CD14-positive monocyte (primary cell): Measurements from ENCODE around the gene MICOS13. TPM values are rescaled to one million over a fixed set of nuclear protein-coding genes. Genes with fewer than 3 reads are reported as not detected.

ENCODE experiments used
- DNase-seq, 3 donors: peaks; one replicate each; pipeline ENCODE4 v3.0.0-alpha.2; 2011 to 2022
- H2AFZ ChIP-seq: 2 replicates; pipeline ENCODE4 v1.6.0; 2012; ENCODE audit warnings: mild to moderate bottlenecking, low read depth, low read length, inconsistent platforms; ENCODE audit not compliant: insufficient read depth, poor library complexity, severe bottlenecking
- H3K27ac ChIP-seq, 2 donors: 1 replicate in 1 of 2; 2 replicates in 1 of 2; pipeline ENCODE4 v1.5.1; 2012 to 2013; ENCODE audit warnings: low read length in 2 of 2, control low read depth in 1 of 2, inconsistent platforms in 1 of 2, low read depth in 1 of 2, mild to moderate bottlenecking in 1 of 2
- H3K27me3 ChIP-seq, 2 donors: one replicate each; pipeline versions ENCODE4 v1.6.0 to v1.6.1; 2011 to 2013; ENCODE audit warnings: low read length in 2 of 2; ENCODE audit not compliant: control insufficient read depth in 2 of 2, insufficient read depth in 2 of 2
- H3K36me3 ChIP-seq, 2 donors: replicated peaks in 1 of 2; 1 replicate in 1 of 2; 2 replicates in 1 of 2; pipeline versions ENCODE4 v1.5.1 to v1.6.1; 2012 to 2013; ENCODE audit warnings: low read length in 2 of 2, control low read depth in 1 of 2, inconsistent platforms in 1 of 2, mild to moderate bottlenecking in 1 of 2; ENCODE audit not compliant: insufficient read depth in 2 of 2, control insufficient read depth in 1 of 2
- H3K4me1 ChIP-seq, 2 donors: 1 replicate in 1 of 2; 2 replicates in 1 of 2; pipeline versions ENCODE4 v1.5.1 to v1.6.1; 2012 to 2013; ENCODE audit warnings: low read length in 2 of 2, control low read depth in 1 of 2, inconsistent platforms in 1 of 2, mild to moderate bottlenecking in 1 of 2, moderate library complexity in 1 of 2; ENCODE audit not compliant: insufficient read depth in 2 of 2, control insufficient read depth in 1 of 2
- H3K4me2 ChIP-seq: replicated peaks from 2 replicates; pipeline ENCODE3; 2012; ENCODE audit warnings: low read length, moderate library complexity, mild to moderate bottlenecking; ENCODE audit not compliant: poor library complexity, severe bottlenecking; ENCODE audit errors: extremely low read depth
- H3K4me3 ChIP-seq, 3 experiments: fragments of 200-600 bp in 1 of 3; sonication (generic) in 1 of 3; replicated peaks in 1 of 3; 1 replicate in 2 of 3; 2 replicates in 1 of 3; pipeline ENCODE4 v1.5.1; 2011 to 2013; ENCODE audit warnings: low read length in 3 of 3, mild to moderate bottlenecking in 3 of 3, control low read depth in 2 of 3, low read depth in 2 of 3, inconsistent platforms in 1 of 3, moderate library complexity in 1 of 3
- H3K79me2 ChIP-seq: 2 replicates; pipeline ENCODE4 v1.6.0; 2012; ENCODE audit warnings: mild to moderate bottlenecking, control low read depth, inconsistent platforms, low read length, moderate library complexity; ENCODE audit not compliant: insufficient read depth
- H3K9ac ChIP-seq: 2 replicates; pipeline ENCODE4 v1.6.0; 2017; ENCODE audit warnings: low read length, mild to moderate bottlenecking; ENCODE audit not compliant: insufficient read depth, poor library complexity, severe bottlenecking
- H3K9me3 ChIP-seq, 2 donors: replicated peaks in 1 of 2; 1 replicate in 1 of 2; 2 replicates in 1 of 2; pipeline versions ENCODE4 v1.5.1 to v1.6.1; 2012 to 2013; ENCODE audit warnings: low read length in 2 of 2, control low read depth in 1 of 2; ENCODE audit not compliant: control insufficient read depth in 1 of 2, insufficient read depth in 1 of 2
- H4K20me1 ChIP-seq: 2 replicates; pipeline ENCODE4 v1.6.0; 2012; ENCODE audit warnings: mild to moderate bottlenecking, low read length, control low read depth, moderate library complexity; ENCODE audit not compliant: insufficient read depth
- H3K27ac Mint-ChIP-seq, 7 donors: one replicate each; pipeline ENCODE4 v1.8.0; 2020; ENCODE audit warnings: mild to moderate bottlenecking in 7 of 7, mixed read lengths in 7 of 7, moderate library complexity in 6 of 7, inconsistent platforms in 2 of 7
- H3K27me3 Mint-ChIP-seq, 3 donors: one replicate each; pipeline ENCODE4 v1.8.0; 2021 to 2022; ENCODE audit warnings: low read depth in 3 of 3, mild to moderate bottlenecking in 3 of 3, mixed read lengths in 3 of 3, moderate library complexity in 3 of 3, inconsistent platforms in 1 of 3
- H3K36me3 Mint-ChIP-seq, 2 donors: one replicate each; pipeline ENCODE4 v1.8.0; 2020; ENCODE audit warnings: mixed read lengths in 2 of 2, inconsistent platforms in 1 of 2, mild to moderate bottlenecking in 1 of 2
- H3K4me1 Mint-ChIP-seq: one replicate; pipeline ENCODE4 v1.8.0; 2020; ENCODE audit warnings: mild to moderate bottlenecking, mixed read lengths
- H3K4me3 Mint-ChIP-seq, 2 donors: one replicate each; pipeline ENCODE4 v1.8.0; 2020; ENCODE audit warnings: mild to moderate bottlenecking in 2 of 2, mixed read lengths in 2 of 2, moderate library complexity in 1 of 2
- H3K9me3 Mint-ChIP-seq, 7 donors: one replicate each; pipeline ENCODE4 v1.8.0; 2020 to 2022; ENCODE audit warnings: mixed read lengths in 7 of 7, mild to moderate bottlenecking in 6 of 7, moderate library complexity in 6 of 7, inconsistent platforms in 2 of 7
- WGBS: methylation state at CpG from one replicate; pipeline ENCODE4 v1.1.5; 2013; ENCODE audit warnings: missing lambda C conversion rate; ENCODE audit not compliant: insufficient coverage; 5-methylcytosine and 5-hydroxymethylcytosine counted together
- intact Hi-C, 2 donors: fragments of 100-400 bp; cut with micrococcal nuclease; formaldehyde crosslinking; loops; one replicate each; pipeline versions ENCODE4 v1.15.0 to v1.15.1; 2023
- polyA plus RNA-seq, 3 donors: library from polyadenylated mRNA; depleted of rRNA in 1 of 3; unstranded in 2 of 3; stranded (reverse) in 1 of 3; fragments of 300-500 nt in 2 of 3; fragments of >200 nt in 1 of 3; fragmentation: Illumina TruSeq in 2 of 3; gene quantifications; 1 replicate in 2 of 3; 2 replicates in 1 of 3; pipeline ENCODE4 v1.2.3, GENCODE V29; 2012 to 2021
- TF ChIP-seq, protein P1 (sequence below): fragments of 200-600 bp; IDR thresholded peaks from one replicate; pipeline ENCODE4 v1.8.0; 2022; ENCODE audit warnings: antibody characterized with exemption, mild to moderate bottlenecking

Gene MICOS13
- polyA plus RNA-seq, 3 donors = 22.5 to 82.7 (median 78.6) TPM

GRCh38 chr19:5677136-5677535 is 3.2 kb downstream of the MICOS13 start:
- no peaks in the 10 kb centered on the region for H4K20me1 ChIP-seq
- 98% methylated on average over 5 of the region's 10 CpGs for WGBS
- H3K36me3 ChIP-seq = peaks cover 0 to under 1% of the 10 kb centered on the region in 2 donors
- intact Hi-C loops = no loop called here
- peak overlapping the region; percentile 4 for H3K9ac ChIP-seq
- H3K27ac ChIP-seq = no peak overlapping the region
- Mint-ChIP-seq H3K9me3 (peaks cover 0 to 5% (median 0%) of the 10 kb centered on the region in 7 donors), H3K27me3 (peaks cover 0 to 5% (median 4%) of the 10 kb centered on the region in 3 donors), H3K4me3 (no peak overlapping the region), H3K36me3 (peaks cover 0 to 15% of the 10 kb centered on the region in 2 donors), H3K4me1 (peaks cover 21% of the 10 kb centered on the region), H3K27ac (peak overlapping the region in 1 of 7 donors; percentile 36)
- H3K9me3 ChIP-seq = no peaks in the 10 kb centered on the region
- TF ChIP-seq, protein P1, sequence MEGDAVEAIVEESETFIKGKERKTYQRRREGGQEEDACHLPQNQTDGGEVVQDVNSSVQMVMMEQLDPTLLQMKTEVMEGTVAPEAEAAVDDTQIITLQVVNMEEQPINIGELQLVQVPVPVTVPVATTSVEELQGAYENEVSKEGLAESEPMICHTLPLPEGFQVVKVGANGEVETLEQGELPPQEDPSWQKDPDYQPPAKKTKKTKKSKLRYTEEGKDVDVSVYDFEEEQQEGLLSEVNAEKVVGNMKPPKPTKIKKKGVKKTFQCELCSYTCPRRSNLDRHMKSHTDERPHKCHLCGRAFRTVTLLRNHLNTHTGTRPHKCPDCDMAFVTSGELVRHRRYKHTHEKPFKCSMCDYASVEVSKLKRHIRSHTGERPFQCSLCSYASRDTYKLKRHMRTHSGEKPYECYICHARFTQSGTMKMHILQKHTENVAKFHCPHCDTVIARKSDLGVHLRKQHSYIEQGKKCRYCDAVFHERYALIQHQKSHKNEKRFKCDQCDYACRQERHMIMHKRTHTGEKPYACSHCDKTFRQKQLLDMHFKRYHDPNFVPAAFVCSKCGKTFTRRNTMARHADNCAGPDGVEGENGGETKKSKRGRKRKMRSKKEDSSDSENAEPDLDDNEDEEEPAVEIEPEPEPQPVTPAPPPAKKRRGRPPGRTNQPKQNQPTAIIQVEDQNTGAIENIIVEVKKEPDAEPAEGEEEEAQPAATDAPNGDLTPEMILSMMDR = no peak
- H3K27me3 ChIP-seq = no peaks in the 10 kb centered on the region
- peaks cover 14 to 20% of the 10 kb centered on the region in 2 donors for H3K4me1 ChIP-seq
- DNase-seq = no peak
- no peak overlapping the region for H3K4me3 ChIP-seq
- H3K79me2 ChIP-seq = peaks cover 8% of the 10 kb centered on the region
- H3K4me2 ChIP-seq = no peak overlapping the region
- H2AFZ ChIP-seq = no peak overlapping the region

GRCh38 chr19:5676772-5677105 is 3.6 kb downstream of the MICOS13 start:
- Histone ChIP-seq H4K20me1 (no peaks in the 10 kb centered on the region), H3K4me3 (no peak overlapping the region), H3K4me1 (peaks cover 14 to 20% of the 10 kb centered on the region in 2 donors), H3K9ac (peak overlapping the region; percentile 4), H2AFZ (no peak overlapping the region), H3K27me3 (no peaks in the 10 kb centered on the region), H3K4me2 (no peak overlapping the region), H3K36me3 (peaks cover 0 to 4% of the 10 kb centered on the region in 2 donors), H3K9me3 (no peaks in the 10 kb centered on the region), H3K27ac (no peak overlapping the region), H3K79me2 (peaks cover 8% of the 10 kb centered on the region)
- TF ChIP-seq, protein P1 = no peak
- Mint-ChIP-seq H3K4me3 (no peak overlapping the region), H3K27me3 (peaks cover 0 to 5% (median 4%) of the 10 kb centered on the region in 3 donors), H3K9me3 (peaks cover 0 to 5% (median 0%) of the 10 kb centered on the region in 7 donors), H3K36me3 (peaks cover 2 to 19% of the 10 kb centered on the region in 2 donors), H3K27ac (peak overlapping the region in 1 of 7 donors; percentile 57), H3K4me1 (peaks cover 21% of the 10 kb centered on the region)
- 87% methylated on average over 10 of the region's 13 CpGs for WGBS
- DNase-seq = no peak
- intact Hi-C loops = no loop called here
